Endothelial cell of umbilical vein (primary cell): ENCODE data around the gene MISP3. TPM values are rescaled to one million over a fixed set of nuclear protein-coding genes. Genes with fewer than 3 reads are reported as not detected.

ENCODE experiments used
- BruUV-seq: library from RNA; stranded (reverse); fragments of 400-500 nt; replicated peaks from 2 replicates; lab custom pipeline; 2021; lab: Mats Ljungman, UMichigan
- CTCF ChIA-PET: fragments of 300-600, 350-600 bp; sonication (Branson Sonifier 250); formaldehyde crosslinking; loops from one replicate; lab custom pipeline; 2021; ENCODE audit warnings: antibody characterized with exemption, inconsistent platforms; lab: Charles Lee
- POLR2A ChIA-PET: fragments of 300-600, 350-600 bp; sonication (Branson Sonifier 250); formaldehyde crosslinking; loops from one replicate; lab custom pipeline; 2021; ENCODE audit warnings: antibody characterized with exemption, inconsistent platforms; lab: Charles Lee
- DNase-seq: peaks from one replicate; pipeline ENCODE4 v3.0.0-alpha.2; 2011; ENCODE audit warnings: low read depth, low spot score
- FAIRE-seq: peaks from 2 replicates; lab custom pipeline; 2011; peaks lifted over from hg19 to GRCh38; lab: Jason Lieb, UNC
- H2AFZ ChIP-seq: 2 replicates; pipeline ENCODE4 v1.6.0; 2012; ENCODE audit warnings: low read depth, low read length, control low read depth, inconsistent platforms
- H3K27ac ChIP-seq: 2 replicates; pipeline ENCODE4 v1.5.1; 2011; ENCODE audit warnings: low read depth, mild to moderate bottlenecking, control low read depth, low read length, moderate library complexity; ENCODE audit not compliant: insufficient read depth
- H3K27me3 ChIP-seq, 2 experiments: 2 replicates each; pipeline versions ENCODE4 v1.6.0 to v1.6.1; 2011; ENCODE audit warnings: low read length in 2 of 2, mixed read lengths in 1 of 2; ENCODE audit not compliant: control insufficient read depth in 2 of 2, insufficient read depth in 2 of 2
- H3K36me3 ChIP-seq, 2 experiments: 2 replicates in 1 of 2; 3 replicates in 1 of 2; pipeline ENCODE4 v1.5.1; 2011; ENCODE audit warnings: low read length in 2 of 2, mild to moderate bottlenecking in 1 of 2, moderate library complexity in 1 of 2; ENCODE audit not compliant: control insufficient read depth in 2 of 2, insufficient read depth in 2 of 2; ENCODE audit errors: extremely low read depth in 1 of 2
- H3K4me1 ChIP-seq: 3 replicates; pipeline ENCODE4 v1.5.1; 2011; ENCODE audit warnings: mild to moderate bottlenecking, low read length; ENCODE audit not compliant: control insufficient read depth, insufficient read depth; ENCODE audit errors: extremely low read depth
- H3K4me2 ChIP-seq: 2 replicates; pipeline ENCODE4 v1.6.1; 2011; ENCODE audit warnings: low read length, control low read depth, mixed read lengths; ENCODE audit not compliant: insufficient read depth
- H3K4me3 ChIP-seq, 3 experiments: fragments of 200-600 bp in 1 of 3; sonication (generic), shearing (Covaris generic) in 1 of 3; replicated peaks in 1 of 3; 2 replicates each; pipeline ENCODE4 v1.5.1; 2011 to 2016; ENCODE audit warnings: control low read depth in 3 of 3, low read length in 3 of 3, mild to moderate bottlenecking in 2 of 3, inconsistent platforms in 1 of 3, low read depth in 1 of 3, moderate library complexity in 1 of 3; ENCODE audit not compliant: insufficient read depth in 1 of 3
- H3K79me2 ChIP-seq: 2 replicates; pipeline ENCODE4 v1.6.0; 2012; ENCODE audit warnings: low read length, inconsistent platforms; ENCODE audit not compliant: control insufficient read depth, insufficient read depth
- H3K9ac ChIP-seq: replicated peaks from 2 replicates; pipeline ENCODE3; 2011; ENCODE audit warnings: low read length, control low read depth; ENCODE audit not compliant: insufficient read depth; ENCODE audit errors: extremely low read depth
- H3K9me1 ChIP-seq: replicated peaks from 3 replicates; pipeline ENCODE4 v1.6.0; 2011; ENCODE audit warnings: mild to moderate bottlenecking, low read length; ENCODE audit not compliant: control insufficient read depth, insufficient read depth; ENCODE audit errors: extremely low read depth
- H3K9me3 ChIP-seq: replicated peaks from 2 replicates; pipeline ENCODE4 v1.5.1; 2012; ENCODE audit warnings: low read length, inconsistent platforms; ENCODE audit not compliant: control insufficient read depth, insufficient read depth
- H4K20me1 ChIP-seq: replicated peaks from 2 replicates; pipeline ENCODE3; 2011; ENCODE audit warnings: mild to moderate bottlenecking, low read length; ENCODE audit not compliant: control insufficient read depth, insufficient read depth; ENCODE audit errors: extremely low read depth
- CTCF ChIP-seq, 2 donors: IDR thresholded peaks; 1 replicate in 1 of 2; 2 replicates in 1 of 2; pipeline ENCODE4 v1.5.1; 2011; ENCODE audit warnings: low read length in 2 of 2, mild to moderate bottlenecking in 2 of 2, moderate library complexity in 2 of 2, control low read depth in 1 of 2, inconsistent platforms in 1 of 2, low read depth in 1 of 2; ENCODE audit not compliant: insufficient read depth in 1 of 2; ENCODE audit errors: extremely low read depth in 1 of 2
- EZH2 ChIP-seq: IDR thresholded peaks from 2 replicates; pipeline ENCODE4 v1.6.1; 2012; ENCODE audit warnings: borderline replicate concordance, low read depth, mild to moderate bottlenecking, moderate library complexity, low read length, inconsistent platforms; ENCODE audit not compliant: severe bottlenecking
- FOS ChIP-seq: IDR thresholded peaks from 2 replicates; pipeline ENCODE4 v1.6.1; 2011; ENCODE audit warnings: mild to moderate bottlenecking, low read length, moderate library complexity, borderline replicate concordance; ENCODE audit not compliant: insufficient read depth
- GATA2 ChIP-seq: IDR thresholded peaks from 2 replicates; pipeline ENCODE4 v1.7.0; 2011; ENCODE audit warnings: low read depth, mild to moderate bottlenecking, moderate library complexity, mixed read lengths, low read length; ENCODE audit not compliant: insufficient read length, insufficient read depth
- JUN ChIP-seq: IDR thresholded peaks from 2 replicates; pipeline ENCODE4 v1.6.1; 2011; ENCODE audit warnings: borderline replicate concordance, low read depth; ENCODE audit not compliant: insufficient read length, insufficient read depth
- MYC ChIP-seq: IDR thresholded peaks from one replicate; pipeline ENCODE4 v1.6.1; 2011; ENCODE audit warnings: mild to moderate bottlenecking, low read depth, low read length
- POLR2A ChIP-seq: IDR thresholded peaks from 2 replicates; pipeline ENCODE4 v1.6.1; 2012; ENCODE audit warnings: low read depth, mild to moderate bottlenecking, control low read depth, low read length
- POLR2AphosphoS5 ChIP-seq: IDR thresholded peaks from 2 replicates; pipeline ENCODE4 v1.6.1; 2012; ENCODE audit warnings: low read depth, mild to moderate bottlenecking, control low read depth, low read length, moderate library complexity; ENCODE audit not compliant: insufficient read depth
- dilution Hi-C: fragments of 300-500 bp; cut with MboI; formaldehyde crosslinking; loops from one replicate; pipeline ENCODE4 v1.15.0; 2019; ENCODE audit warnings: low sequenced_read_pairs; ENCODE audit not compliant: extremely low pct_ligation_motif_present
- intact Hi-C: fragments of 100-400 bp; cut with micrococcal nuclease; formaldehyde crosslinking; loops from one replicate; pipeline ENCODE4 v1.10.0; 2022
- polyA plus RNA-seq, 4 experiments: library from polyadenylated mRNA; depleted of rRNA in 3 of 4; stranded (reverse) in 3 of 4; unstranded in 1 of 4; fragments of >200 nt; gene quantifications; 2 replicates each; pipeline versions ENCODE4 v1.2.1 to v1.2.3, GENCODE V29; 2011 to 2012; ENCODE audit warnings: missing spikeins in 1 of 4
- total RNA-seq: library from RNA; stranded (reverse); gene quantifications from 2 replicates; pipeline ENCODE4 v1.2.3, GENCODE V29; 2021
- TF ChIP-seq, protein P1 (sequence below): IDR thresholded peaks from 2 replicates; pipeline ENCODE4 v1.6.1; 2011; ENCODE audit not compliant: insufficient read depth, insufficient read length

The MISP3 gene
- total and polyA plus RNA-seq, 2 donors (not counting 3 experiments of a cell fraction or from before 2014, with no cell fraction given), result 0.26 to 0.31 TPM

DNA sequence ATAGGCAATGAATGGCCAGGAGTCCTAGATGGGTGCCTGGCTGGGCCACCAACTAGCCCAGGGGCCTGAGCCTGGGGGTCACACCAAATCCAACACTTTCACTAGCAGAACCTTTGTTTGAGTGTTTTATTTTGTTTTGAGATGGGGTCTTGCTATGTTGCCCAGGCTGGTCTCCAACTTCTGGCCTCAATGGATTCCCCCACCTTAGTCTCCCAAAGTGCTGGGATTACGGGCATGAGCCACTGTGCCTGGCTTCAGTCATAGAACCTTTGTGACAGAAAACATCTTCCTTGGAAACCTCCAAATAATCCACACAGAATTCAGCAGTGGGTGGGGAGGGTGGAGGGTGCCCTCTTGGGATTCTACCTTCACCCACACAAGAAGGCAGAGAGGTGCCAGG lies 38.9 kb downstream of the MISP3 start:
- Histone ChIP-seq H4K20me1 (no peaks in the 10 kb centered on the region), H3K27ac (no peak overlapping the region), H3K4me2 (no peak overlapping the region), H3K4me1 (peaks cover 17% of the 10 kb centered on the region), H2AFZ (no peak overlapping the region), H3K36me3 (peaks cover 0 to 1% of the 10 kb centered on the region in 2 experiments), H3K9ac (no peak overlapping the region), H3K27me3 (no peaks in the 10 kb centered on the region), H3K9me3 (no peaks in the 10 kb centered on the region), H3K9me1 (no peaks in the 10 kb centered on the region), H3K4me3 (no peak overlapping the region), H3K79me2 (peaks cover 22% of the 10 kb centered on the region)
- POLR2A ChIA-PET, result no interaction called here
- no peak for FAIRE-seq
- CTCF ChIA-PET, result interaction anchor here (0.7 kb wide), 1 partner anchor 92 kb away, joined by 3 read pairs; no protein-coding TSS in a partner anchor
- DNase-seq, result no peak
- intact Hi-C loops (no loop called here), dilution Hi-C loops (no loop called here)
- BruUV-seq, result no TSS peak
- TF ChIP-seq POLR2AphosphoS5 (no peak), CTCF (IDR thresholded peaks at IDR 0.05; ENCODE audit: extremely low read depth in 1 of 2, insufficient read depth in 1 of 2, low read depth in 1 of 2, low read length in 2 of 2) (no peak), JUN (no peak), MYC (no peak), GATA2 (no peak), POLR2A (no peak), FOS (no peak), EZH2 (no peak)
- TF ChIP-seq, protein P1, sequence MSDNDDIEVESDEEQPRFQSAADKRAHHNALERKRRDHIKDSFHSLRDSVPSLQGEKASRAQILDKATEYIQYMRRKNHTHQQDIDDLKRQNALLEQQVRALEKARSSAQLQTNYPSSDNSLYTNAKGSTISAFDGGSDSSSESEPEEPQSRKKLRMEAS, result no peak
